Breast epithelium (tissue), 3 donors: ENCODE measurements around the gene GRID2IP.

Source experiments
- CTCF ChIP-seq, 3 donors: fragments of 450-650 bp; IDR thresholded peaks; one replicate each; pipeline ENCODE4 v1.5.1; 2016 to 2017; ENCODE audit warnings: antibody characterized with exemption in 3 of 3, mild to moderate bottlenecking in 3 of 3, moderate library complexity in 3 of 3
- POLR2A ChIP-seq: fragments of 450-650 bp; IDR thresholded peaks from one replicate; pipeline ENCODE4 v1.6.1; 2016; ENCODE audit warnings: antibody characterized with exemption, mild to moderate bottlenecking, moderate library complexity
- POLR2AphosphoS5 ChIP-seq, 3 donors: sonication (generic); formaldehyde crosslinking; IDR thresholded peaks; one replicate each; pipeline ENCODE4 v1.6.1; 2017; ENCODE audit warnings: antibody characterized with exemption in 3 of 3

GRCh38 chr7:6478186-6478585, 73.1 kb downstream of the GRID2IP start:
- TF ChIP-seq CTCF (IDR thresholded peaks at IDR 0.05) (no peak), POLR2A (no peak), POLR2AphosphoS5 (IDR thresholded peaks at IDR 0.05) (no peak)
